IPS-20b (cell line): ENCODE measurements around the gene DAZAP1.
"Not testable (repeated sequence)": the region's sequence is repeated elsewhere in the genome, so short reads cannot be mapped to it uniquely, and the experiment has no call there.

ENCODE experiments used
- H3K27ac ChIP-seq: one replicate; pipeline ENCODE4 v1.5.1; 2013; ENCODE audit warnings: low read length
- H3K27me3 ChIP-seq: 2 replicates; pipeline ENCODE4 v1.6.1; 2013; ENCODE audit warnings: mild to moderate bottlenecking, low read length, inconsistent platforms; ENCODE audit not compliant: insufficient read depth
- H3K36me3 ChIP-seq: 2 replicates; pipeline ENCODE4 v1.6.1; 2013; ENCODE audit warnings: low read depth, mild to moderate bottlenecking, inconsistent platforms, low read length, moderate library complexity; ENCODE audit not compliant: insufficient read depth
- H3K4me1 ChIP-seq: 2 replicates; pipeline ENCODE4 v1.6.1; 2013; ENCODE audit warnings: mild to moderate bottlenecking, control low read depth, inconsistent platforms, low read length, moderate library complexity; ENCODE audit not compliant: insufficient read depth
- H3K4me3 ChIP-seq: 2 replicates; pipeline ENCODE4 v1.5.1; 2013; ENCODE audit warnings: mild to moderate bottlenecking, low read length, inconsistent platforms
- H3K9ac ChIP-seq: 2 replicates; pipeline ENCODE4 v1.6.1; 2013; ENCODE audit warnings: low read depth, mild to moderate bottlenecking, inconsistent platforms, low read length, moderate library complexity
- H3K9me3 ChIP-seq: 2 replicates; pipeline ENCODE4 v1.6.1; 2013; ENCODE audit warnings: mild to moderate bottlenecking, low read depth, low read length, inconsistent platforms; ENCODE audit not compliant: insufficient read depth

Gene DAZAP1

DNA sequence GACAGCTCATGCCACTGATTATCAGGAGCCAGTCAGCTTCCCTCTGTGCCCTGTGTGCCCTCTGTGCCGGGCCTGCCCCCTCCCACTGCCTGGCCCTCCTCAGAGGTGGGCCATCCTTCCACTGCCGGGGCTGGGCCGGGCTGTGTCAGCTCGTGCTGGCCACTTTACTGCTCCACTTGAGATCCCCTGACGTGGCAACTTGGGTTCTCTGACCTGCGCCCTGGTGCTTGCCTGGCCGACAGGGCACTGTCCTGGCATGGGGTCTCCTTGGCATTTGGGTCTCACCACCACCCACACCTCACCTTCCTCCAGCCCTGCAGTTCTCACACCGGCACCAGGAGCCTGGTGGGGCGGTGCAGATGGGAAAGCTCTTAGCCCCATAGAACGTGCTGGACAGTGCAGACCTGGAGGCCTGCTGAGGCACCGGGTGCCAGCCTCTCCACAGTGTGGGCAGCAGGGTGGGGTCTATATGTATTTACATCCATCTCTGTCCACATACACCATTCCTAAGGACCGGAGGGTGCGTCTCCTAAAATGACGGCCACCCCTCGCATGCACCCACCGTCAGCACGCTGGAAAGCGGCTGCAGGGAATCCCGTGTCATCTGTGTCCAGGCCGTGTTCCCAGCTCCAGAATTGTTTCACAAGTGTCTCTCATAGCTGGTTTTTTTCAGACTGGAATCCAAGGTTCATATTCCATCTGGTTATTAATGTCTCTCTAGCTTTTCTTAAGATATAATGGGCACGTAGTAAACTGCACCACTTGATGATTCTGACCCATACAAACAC lies 11.8 kb downstream of the DAZAP1 start:
- H3K4me3 ChIP-seq, result no peak overlapping the region
- peaks cover 74% of the 10 kb centered on the region for H3K36me3 ChIP-seq
- no peaks in the 10 kb centered on the region for H3K27me3 ChIP-seq
- H3K4me1 ChIP-seq, result peaks cover 9% of the 10 kb centered on the region
- no peak overlapping the region for H3K27ac ChIP-seq
- no peaks in the 10 kb centered on the region for H3K9me3 ChIP-seq
- H3K9ac ChIP-seq, result no peak overlapping the region

DNA sequence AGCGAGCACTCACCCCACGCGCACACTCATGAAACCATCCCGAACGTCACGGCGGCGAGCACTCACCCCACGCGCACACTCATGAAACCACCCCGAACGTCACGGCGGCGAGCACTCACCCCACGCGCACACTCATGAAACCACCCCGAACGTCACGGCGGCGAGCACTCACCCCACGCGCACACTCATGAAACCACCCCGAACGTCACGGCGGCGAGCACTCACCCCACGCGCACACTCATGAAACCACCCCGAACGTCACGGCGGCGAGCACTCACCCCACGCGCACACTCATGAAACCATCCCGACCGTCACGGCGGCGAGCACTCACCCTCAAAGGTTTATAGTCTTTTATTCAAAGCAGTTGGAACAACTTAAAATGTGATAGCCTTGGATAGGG lies 12.7 kb downstream of the DAZAP1 start:
- peaks cover 82% of the 10 kb centered on the region for H3K36me3 ChIP-seq
- H3K9me3 ChIP-seq, H3K4me1 ChIP-seq, H3K27me3 ChIP-seq, H3K27ac ChIP-seq, H3K9ac ChIP-seq, H3K4me3 ChIP-seq: not testable (repeated sequence)

DNA sequence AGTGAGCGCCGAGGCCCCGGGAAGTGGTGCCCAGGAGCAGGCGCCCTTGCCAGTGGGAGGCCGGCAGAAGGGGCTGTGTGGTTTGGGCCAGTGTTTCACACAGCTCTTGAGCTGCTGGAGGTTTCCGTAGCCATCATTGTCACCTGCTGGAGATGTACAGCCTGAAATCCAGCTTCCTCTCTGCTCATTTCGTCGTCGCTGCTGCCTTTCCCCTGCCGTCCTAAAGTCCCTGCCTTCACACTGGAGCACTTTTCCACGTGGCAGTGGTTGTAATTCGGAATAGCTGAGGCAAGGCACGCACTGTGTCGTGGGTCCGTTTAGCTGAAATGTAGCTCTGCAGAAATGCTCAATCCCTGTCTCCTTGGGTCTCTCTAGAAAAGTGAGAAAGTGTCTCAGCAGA lies 13.2 kb downstream of the DAZAP1 start:
- Histone ChIP-seq H3K27me3 (no peaks in the 10 kb centered on the region), H3K4me1 (peaks cover 8% of the 10 kb centered on the region), H3K36me3 (peaks cover 87% of the 10 kb centered on the region)

DNA sequence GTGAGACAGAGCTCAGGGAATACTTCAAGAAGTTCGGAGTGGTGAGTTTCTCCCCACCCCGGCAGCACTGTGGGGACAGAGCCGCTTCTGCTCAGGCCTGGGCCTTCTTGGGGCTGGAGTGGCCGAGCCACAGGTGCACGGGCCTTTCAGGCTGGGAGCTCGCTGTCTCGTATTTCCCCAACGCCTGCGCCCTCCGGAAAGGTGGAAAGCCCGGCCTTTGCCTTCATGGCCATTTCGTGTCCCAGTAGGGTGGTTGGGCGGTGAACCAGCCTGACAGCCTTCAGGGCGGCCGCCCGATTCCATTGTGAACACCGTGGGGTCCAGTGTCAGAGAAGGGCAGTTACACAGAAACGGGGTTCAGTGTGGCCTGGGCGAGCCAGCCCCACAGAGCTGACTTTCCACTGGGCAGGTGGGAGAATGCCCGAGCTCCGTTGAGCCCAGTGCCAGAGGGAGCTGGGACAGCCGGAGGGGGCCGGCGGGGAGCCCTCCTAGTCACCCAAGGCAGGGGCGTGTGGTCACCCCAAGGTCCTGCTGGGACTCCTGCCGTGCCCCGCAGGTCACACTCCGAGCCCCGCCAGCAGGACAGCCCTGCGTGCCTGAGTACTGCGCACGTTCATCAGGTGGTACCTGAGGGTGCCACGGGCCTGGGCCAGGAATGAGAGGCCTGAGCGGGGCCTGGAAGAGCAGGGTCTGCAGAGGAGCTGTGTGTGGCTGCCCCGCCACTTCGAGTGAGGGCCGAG lies 14.0 kb downstream of the DAZAP1 start:
- H3K9ac ChIP-seq, result no peak overlapping the region
- H3K4me3 ChIP-seq, result no peak overlapping the region
- H3K4me1 ChIP-seq, result peaks cover under 1% of the 10 kb centered on the region
- H3K27ac ChIP-seq, result no peak overlapping the region
- peaks cover 91% of the 10 kb centered on the region for H3K36me3 ChIP-seq
- no peaks in the 10 kb centered on the region for H3K27me3 ChIP-seq
- H3K9me3 ChIP-seq, result no peaks in the 10 kb centered on the region

More for the DNA sequence above, 13.2 kb downstream of the DAZAP1 start:
- H3K4me3 ChIP-seq, result no peak overlapping the region
- H3K27ac ChIP-seq, result no peak overlapping the region
- no peak overlapping the region for H3K9ac ChIP-seq
- H3K9me3 ChIP-seq, result no peaks in the 10 kb centered on the region

DNA sequence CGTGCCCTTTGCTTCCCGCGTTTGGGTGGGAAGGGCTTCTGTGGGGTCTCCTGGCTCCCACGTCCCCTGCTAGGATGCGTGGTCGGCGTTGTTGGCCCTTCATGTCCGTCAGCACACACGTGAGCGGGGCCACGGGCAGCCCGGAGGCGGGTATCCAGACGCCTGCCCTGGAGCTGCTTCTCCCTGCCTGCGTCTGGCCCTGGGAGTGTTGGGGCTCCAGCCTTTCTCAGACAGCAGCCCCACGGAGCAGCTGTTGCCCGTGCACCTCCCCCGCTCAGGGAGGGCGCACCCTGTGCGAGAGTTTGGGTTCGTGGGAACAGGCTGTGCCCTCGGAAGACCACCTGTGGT lies 14.5 kb downstream of the DAZAP1 start:
- H3K4me1 ChIP-seq, result no peaks in the 10 kb centered on the region
- H3K27me3 ChIP-seq, result no peaks in the 10 kb centered on the region
- no peaks in the 10 kb centered on the region for H3K9me3 ChIP-seq
- no peak overlapping the region for H3K9ac ChIP-seq
- no peak overlapping the region for H3K4me3 ChIP-seq
- H3K27ac ChIP-seq, result no peak overlapping the region
- peaks cover 95% of the 10 kb centered on the region for H3K36me3 ChIP-seq

DNA sequence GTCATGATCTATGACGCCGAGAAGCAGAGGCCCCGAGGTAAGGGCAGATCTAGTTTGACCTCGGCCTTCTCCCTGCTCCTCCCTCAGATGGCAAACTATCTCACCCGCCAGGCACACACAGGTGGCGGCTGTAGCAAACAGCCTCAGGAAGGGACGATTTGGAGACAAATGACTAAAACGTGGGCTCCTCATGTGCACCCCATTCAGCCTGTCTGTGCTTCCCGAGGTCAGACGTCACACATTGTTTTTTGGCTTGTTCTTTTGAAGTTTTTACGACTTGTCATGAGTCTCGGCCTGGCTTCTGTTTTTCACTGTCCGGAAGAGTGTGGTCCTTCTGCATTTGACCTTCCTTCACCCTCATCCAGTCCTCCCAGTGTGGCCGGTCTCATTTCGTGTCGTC lies 15.0 kb downstream of the DAZAP1 start:
- Histone ChIP-seq H3K9me3 (no peaks in the 10 kb centered on the region), H3K27me3 (no peaks in the 10 kb centered on the region), H3K4me3 (no peak overlapping the region), H3K9ac (no peak overlapping the region), H3K36me3 (peaks cover 95% of the 10 kb centered on the region), H3K27ac (no peak overlapping the region), H3K4me1 (no peaks in the 10 kb centered on the region)

DNA sequence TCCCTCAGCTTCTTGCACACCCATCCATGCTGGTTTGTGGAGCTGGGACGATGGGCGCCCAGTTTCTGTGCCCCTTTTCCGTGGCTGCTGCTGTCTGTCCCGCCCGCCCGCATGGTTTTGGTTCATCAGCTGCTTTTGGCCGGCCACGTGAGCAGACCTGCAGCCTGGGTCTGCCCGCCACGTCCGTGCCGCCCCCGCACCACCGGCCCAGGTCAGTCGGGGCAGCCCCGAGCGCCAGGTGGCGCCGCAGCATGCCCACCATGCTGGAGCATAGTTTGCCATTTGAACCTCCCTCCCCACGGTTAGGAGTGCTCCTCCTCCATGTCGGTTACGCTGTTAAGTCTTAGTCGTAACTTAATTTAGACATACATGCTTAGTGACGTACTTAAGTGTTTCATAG lies 15.6 kb downstream of the DAZAP1 start:
- H3K9ac ChIP-seq, result no peak overlapping the region
- no peaks in the 10 kb centered on the region for H3K9me3 ChIP-seq
- H3K36me3 ChIP-seq, result peaks cover 95% of the 10 kb centered on the region
- H3K4me3 ChIP-seq, result no peak overlapping the region
- H3K27me3 ChIP-seq, result no peaks in the 10 kb centered on the region
- no peaks in the 10 kb centered on the region for H3K4me1 ChIP-seq
- H3K27ac ChIP-seq, result no peak overlapping the region

DNA sequence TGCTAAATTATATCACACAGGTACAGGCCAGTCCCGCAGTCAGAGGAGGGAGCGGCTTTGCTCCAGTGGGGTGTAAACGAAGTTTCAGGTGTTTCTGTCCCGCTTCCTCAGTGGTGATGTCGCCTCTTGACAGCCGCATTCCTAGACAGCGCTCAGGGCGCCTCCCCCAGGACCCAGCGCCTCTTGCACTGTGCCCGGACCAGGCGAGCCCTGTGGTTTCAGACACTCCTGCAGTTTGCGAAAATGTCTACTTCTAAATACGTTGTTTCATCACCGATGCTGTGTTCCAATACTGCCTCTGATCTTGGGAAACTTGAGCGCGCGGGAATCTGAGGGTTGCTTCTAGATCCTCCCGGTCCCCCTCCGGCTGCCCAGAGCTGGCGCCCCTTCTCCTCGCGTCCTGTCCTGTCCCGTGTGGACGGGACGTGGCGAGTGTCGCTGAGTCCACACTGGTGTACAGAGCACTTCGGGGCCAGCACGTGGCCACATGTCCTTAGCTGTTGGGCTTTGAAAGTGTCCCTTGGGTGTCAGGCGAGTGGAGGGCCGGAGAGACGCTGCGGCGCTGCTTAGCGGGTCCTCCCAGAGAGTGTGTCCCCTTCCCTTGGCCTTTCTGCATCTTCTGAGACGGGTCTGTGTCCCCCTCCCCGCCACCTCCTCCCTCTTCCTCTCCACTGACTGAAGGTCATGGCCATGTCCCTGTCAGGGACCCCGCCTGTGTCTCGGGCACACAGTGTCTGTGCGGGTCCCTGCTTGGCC lies 16.2 kb downstream of the DAZAP1 start:
- H3K4me1 ChIP-seq, result no peaks in the 10 kb centered on the region
- no peak overlapping the region for H3K27ac ChIP-seq
- H3K27me3 ChIP-seq, result no peaks in the 10 kb centered on the region
- H3K9ac ChIP-seq, result no peak overlapping the region
- H3K36me3 ChIP-seq, result peaks cover 95% of the 10 kb centered on the region
- no peaks in the 10 kb centered on the region for H3K9me3 ChIP-seq
- H3K4me3 ChIP-seq, result no peak overlapping the region

DNA sequence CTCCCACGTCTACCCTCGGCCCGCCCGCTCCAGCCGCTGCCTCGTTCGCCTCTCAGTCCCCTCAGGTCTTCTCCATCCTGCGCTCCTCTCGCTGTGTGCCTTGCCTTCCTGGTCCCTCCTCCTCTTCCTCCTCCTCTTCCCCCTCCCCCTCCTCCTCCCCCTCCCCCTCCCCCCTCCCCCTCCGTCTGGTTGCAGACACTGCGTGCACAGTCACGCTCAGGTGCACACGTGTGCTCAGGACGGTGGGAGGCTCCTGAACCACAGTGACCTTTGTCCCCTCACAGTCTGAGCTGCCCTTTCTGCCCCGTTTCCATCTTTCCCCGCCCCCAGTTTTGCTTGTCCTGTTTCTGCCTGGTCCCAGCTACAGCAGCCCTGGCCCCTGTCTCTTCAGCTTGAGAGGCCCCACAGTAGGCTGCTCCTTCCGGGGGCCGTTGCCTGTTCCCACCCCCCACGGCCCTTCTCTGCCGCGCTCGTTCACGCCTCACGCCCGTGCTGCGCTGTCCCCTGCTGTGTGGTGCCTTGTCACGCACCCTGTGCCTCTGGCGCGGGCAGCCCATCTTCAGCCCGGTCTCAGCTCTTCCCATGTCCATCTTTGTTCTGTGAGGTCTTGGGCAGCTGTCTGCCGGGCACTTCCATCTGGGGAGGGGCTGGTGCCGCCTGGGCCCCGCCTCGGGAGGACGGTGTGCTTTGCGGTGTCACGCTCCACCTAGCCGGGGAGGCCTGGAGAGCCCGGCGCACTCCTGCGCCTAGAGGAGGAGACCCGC lies 17.0 kb downstream of the DAZAP1 start:
- Histone ChIP-seq H3K9me3 (no peaks in the 10 kb centered on the region), H3K27ac (no peak overlapping the region), H3K4me3 (no peak overlapping the region), H3K9ac (no peak overlapping the region), H3K4me1 (no peaks in the 10 kb centered on the region), H3K36me3 (peaks cover 95% of the 10 kb centered on the region), H3K27me3 (no peaks in the 10 kb centered on the region)

DNA sequence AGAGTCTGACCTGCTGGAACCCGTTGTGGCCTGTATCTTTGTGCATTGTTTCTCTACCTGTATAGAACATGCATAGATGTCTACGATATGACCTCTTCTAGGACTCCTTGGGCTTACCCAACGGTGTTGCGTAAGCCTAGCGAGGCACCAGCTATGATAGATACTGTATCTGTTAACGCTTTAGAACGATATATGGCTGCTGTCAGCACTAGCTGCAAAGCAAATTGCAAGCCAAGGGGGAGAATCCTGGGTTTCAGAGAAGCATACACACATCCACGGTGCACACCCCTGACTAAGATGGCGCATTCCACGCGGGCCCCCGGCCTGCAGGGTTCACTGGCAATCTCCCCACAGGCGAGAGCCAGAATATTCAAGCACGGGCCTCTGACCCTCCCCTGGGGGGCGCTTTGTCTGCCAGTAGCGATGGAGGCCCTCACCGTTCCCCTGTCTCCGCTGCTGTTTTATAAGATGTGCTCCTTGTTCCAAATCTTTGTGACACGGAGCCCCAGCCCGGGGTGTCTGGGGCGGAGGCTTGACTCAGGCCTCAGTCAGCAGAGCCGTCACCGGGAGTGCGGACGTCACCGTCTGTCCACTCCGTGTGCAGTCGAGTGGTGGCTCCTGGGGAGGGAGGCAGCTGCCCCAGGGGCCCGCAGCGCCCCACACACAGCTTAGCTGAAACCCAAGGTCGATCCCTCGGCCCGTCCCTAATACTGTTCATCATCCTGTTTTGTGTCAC lies 17.9 kb downstream of the DAZAP1 start:
- Histone ChIP-seq H3K9me3 (no peaks in the 10 kb centered on the region), H3K27me3 (no peaks in the 10 kb centered on the region), H3K36me3 (peaks cover 98% of the 10 kb centered on the region), H3K27ac (no peak overlapping the region), H3K4me3 (no peak overlapping the region), H3K9ac (no peak overlapping the region), H3K4me1 (no peaks in the 10 kb centered on the region)

DNA sequence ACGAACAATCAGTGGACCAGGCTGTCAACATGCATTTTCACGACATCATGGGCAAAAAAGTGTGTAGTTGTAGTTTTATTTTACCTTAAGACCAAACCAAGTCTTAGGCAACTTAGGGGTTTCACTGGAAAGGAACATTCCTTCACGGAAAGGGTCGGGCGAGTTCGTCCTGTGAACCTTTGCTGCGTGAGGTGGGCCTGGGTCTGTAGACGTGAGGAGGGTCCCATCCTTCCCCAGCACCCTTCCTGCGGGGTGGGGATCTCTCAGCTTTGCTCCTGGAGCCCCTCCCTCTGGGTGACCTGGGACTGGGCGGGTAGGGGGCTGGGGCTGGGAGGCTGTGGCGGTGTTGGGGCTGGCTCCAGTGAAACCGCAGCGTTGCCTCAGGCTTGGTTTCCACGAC lies 18.5 kb downstream of the DAZAP1 start:
- peaks cover 94% of the 10 kb centered on the region for H3K36me3 ChIP-seq

More for the DNA sequence above, 18.5 kb downstream of the DAZAP1 start:
- no peak overlapping the region for H3K4me3 ChIP-seq
- H3K4me1 ChIP-seq, result no peaks in the 10 kb centered on the region
- no peaks in the 10 kb centered on the region for H3K27me3 ChIP-seq
- H3K9ac ChIP-seq, result no peak overlapping the region
- no peaks in the 10 kb centered on the region for H3K9me3 ChIP-seq
- H3K27ac ChIP-seq, result no peak overlapping the region
